GM19397 (cell line): ENCODE results near the gene PITPNC1.
"Not testable (repeated sequence)": the region's sequence is repeated elsewhere in the genome, so short reads cannot be mapped to it uniquely, and the experiment has no call there.

ENCODE experiments used
- ATAC-seq: cut with Tn5 transposase; IDR thresholded peaks from one replicate; pipeline ENCODE4 v1.9.1; 2021; ENCODE audit warnings: mild to moderate bottlenecking, moderate library complexity; ENCODE audit not compliant: unreplicated experiment

Gene PITPNC1

DNA sequence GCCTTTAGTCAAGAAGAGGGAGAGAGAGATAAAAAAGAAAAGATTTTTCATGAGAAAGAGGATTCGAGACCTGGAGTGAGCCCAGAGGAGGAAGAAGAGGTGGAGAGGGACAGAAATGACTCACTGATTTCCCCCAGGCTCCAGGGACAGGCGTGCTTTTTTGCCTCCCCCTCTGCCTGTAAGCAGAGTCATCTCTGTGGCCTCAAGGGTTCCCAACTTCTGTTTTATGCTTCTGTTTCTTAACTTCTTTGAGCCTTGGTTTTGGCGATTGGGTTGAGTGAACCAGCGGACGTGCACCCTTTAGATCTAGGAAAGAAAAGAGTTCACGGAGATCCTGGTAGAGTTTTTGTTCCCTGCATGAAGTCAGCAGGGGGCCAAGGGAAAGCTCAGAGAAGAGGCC, 192.8 kb downstream of the PITPNC1 start:
- ATAC-seq: no peak

DNA sequence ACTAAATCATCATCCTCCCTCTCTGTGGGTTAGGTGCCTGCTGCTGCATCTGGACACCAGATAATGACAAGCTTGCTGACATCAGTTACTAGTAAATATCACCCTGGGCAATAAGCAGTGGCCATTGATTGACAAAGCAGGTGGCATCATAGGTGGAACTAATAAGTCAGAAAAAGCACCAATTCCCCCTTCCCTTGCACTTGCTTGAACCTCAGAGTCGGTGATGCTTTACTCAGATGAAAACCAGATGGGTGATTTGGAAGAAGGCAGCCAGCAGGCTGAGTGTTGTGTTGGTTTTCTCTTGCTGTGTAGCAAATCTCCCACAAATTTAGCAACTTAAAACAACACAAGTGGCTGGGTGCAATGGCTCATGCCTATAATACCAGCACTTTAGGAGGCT, 193.7 kb downstream of the PITPNC1 start:
- no peak for ATAC-seq

DNA sequence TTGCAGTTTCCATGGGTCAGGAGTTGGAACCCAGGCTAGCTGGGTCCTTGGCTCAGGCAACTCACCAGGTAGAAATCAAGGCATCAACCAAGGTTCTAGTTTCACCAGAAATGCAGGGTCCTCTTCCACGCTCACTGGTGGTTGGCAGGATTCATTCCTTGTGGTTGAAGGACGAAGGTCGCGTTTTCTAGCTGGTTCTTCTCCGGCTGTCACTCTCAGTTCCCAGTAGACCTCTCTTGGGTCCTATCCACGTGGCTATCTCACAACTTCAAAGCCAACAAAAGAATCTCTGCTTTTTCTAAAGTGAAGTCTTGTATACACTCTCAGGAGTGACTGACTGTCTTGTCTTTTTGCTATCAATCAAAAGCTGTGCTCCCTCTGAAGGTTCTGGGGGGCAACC, 194.4 kb downstream of the PITPNC1 start:
- ATAC-seq: no peak

DNA sequence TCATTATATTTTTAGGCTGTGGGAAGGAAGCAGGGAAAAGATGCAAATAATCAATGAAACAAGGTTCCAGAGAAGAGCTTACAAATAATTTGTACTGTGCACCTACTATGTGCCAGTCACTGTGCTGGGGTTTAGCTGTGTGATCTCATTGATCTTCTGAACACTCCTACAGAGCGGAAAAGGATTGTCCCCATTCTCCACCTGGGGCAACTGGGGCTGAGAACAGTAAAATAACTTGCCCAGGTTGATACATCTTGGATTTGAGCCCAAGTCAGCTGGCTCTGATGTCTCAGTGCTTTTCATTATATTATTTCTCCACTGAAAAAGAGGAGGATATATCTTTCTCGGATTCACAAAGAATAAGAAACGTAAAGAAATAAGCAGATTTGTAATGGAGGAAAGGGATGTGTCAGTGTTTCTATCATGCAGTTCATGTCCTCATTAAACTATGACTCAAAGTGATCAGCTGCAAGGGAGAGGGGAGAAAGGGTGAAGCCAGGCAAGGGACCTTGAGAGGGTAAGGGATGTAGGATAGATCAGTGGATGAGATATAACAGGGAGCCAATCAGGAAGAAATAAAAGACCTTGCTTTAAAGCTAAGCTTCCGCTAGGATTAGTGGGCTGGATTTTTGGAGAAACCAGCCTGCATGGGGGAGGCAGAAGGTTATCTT, 197.0 kb downstream of the PITPNC1 start:
- no peak for ATAC-seq

DNA sequence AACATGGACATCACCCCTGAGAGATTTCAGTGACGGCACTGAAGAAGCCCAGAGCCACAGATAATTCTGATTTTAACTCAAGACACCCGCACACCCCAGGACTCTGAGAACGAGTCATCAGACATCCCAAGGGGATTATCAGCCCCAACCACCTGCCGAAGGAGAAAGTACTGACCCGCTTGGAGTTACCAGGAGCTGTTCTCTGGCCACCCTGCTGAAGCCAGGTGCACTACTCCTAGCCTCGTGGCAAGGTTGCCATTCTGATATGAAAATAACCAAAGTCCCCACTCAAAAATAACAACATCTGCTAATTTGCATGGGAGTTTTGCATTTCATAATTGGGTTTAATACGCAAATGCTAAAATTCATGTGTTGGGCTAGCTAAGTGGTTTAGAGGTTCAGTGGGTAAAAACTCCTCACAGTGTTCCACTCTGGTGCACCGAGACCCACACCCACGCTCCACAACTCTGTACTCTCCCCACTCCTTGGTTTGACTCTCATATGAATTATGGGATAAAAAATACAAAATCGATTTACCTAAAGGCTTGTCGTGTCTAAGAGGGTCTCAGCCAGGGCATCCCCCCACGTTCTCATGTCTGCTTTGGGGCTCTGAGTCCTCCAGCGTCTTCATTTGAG, 197.7 kb downstream of the PITPNC1 start:
- no peak for ATAC-seq

DNA sequence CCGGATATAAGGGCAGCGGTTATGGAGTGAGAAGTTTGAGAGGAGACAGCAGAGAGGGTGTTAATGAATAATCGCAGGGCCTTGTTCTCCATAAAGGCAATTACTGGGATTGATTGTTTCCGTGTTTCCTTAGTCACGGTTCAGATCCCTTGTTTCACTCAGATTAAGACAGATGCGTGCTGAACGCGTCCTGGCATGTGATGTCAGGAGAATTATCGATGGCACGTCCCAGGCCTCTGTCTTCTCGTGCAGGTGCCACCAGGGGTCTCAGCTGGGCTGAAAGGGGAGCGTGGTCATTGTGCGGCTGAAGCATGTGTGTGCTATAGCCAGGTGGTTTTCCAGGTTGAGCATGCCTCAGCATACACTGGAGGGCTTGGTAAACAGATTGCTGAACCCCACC, 198.2 kb downstream of the PITPNC1 start:
- ATAC-seq: no peak

DNA sequence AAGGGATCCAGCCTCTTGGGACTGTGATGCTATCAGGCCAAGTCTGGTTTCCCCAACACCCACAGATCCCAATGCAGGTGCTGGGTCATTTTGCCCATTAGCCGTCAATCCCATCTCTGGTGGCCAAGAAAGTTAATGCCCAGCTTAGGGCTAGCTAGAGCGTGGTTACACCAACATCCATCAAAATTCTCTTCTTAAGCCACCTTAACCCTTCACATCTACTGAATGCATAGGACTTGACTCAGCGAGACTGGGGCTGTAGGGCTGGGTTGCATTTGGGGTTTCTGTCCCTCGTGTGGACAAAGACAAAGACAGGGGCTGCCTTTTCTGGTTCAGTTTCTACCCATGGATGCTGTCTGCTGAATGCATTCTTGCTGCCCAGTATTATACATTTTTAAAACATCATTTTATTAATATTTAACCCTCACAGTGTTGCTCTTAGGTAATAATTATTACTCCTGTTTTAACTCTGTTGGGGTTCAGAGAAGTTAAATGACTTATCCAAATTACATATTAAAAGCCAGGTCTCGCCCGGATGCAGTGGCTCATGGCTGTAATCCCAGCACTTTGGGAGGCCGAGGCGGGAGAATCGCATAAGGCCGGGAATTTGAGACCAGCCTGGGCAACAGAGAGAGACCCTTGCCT, 199.5 kb downstream of the PITPNC1 start:
- no peak for ATAC-seq

DNA sequence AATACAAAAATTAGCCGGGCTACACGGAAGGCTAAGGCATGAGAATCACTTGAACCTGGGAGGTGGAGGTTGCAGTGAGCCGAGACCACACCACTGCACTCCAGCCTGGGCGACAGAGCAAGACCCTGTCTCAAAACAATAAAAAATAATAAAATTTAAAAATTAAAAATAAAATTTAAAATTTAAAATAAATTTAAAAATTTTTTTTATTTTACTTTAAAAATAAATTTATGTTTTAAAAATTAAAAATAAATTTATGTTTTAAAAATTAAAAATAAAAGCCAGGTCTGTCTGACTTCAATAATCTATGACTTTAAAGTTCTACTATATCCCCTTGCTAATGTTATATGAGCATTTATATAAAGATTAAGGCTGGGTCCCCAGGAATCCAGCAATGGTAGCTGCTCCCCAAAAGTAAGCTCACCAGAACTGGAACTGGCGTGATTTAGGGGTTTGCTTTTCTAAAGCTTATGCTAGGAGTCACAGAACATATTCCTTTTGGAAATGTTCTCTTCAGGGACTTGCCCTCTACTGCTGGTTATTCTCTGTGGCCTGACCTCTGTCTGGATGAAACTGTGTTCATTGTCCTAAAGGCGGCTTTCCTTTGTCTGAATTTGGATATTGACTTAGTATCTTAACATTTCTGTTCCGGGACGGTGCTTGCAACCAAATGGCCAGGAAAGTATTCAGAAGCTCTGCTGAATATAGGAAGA, 200.5 kb downstream of the PITPNC1 start:
- ATAC-seq: no peak

DNA sequence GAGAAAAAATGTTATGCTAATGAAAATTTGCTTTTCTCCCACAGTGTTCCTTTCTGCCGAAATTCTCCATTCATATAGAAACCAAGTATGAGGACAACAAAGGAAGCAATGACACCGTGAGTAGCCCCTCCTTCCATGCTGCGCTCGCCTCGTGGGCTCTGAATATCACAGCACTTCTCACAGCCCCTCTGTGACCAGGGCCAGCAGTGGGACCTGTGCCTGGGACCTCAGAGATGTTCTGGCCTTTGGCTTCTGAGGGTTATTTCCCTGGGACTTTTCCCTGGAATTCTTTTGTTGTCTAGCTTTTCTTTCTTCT, 201.0 kb downstream of the PITPNC1 start:
- ATAC-seq: no peak

DNA sequence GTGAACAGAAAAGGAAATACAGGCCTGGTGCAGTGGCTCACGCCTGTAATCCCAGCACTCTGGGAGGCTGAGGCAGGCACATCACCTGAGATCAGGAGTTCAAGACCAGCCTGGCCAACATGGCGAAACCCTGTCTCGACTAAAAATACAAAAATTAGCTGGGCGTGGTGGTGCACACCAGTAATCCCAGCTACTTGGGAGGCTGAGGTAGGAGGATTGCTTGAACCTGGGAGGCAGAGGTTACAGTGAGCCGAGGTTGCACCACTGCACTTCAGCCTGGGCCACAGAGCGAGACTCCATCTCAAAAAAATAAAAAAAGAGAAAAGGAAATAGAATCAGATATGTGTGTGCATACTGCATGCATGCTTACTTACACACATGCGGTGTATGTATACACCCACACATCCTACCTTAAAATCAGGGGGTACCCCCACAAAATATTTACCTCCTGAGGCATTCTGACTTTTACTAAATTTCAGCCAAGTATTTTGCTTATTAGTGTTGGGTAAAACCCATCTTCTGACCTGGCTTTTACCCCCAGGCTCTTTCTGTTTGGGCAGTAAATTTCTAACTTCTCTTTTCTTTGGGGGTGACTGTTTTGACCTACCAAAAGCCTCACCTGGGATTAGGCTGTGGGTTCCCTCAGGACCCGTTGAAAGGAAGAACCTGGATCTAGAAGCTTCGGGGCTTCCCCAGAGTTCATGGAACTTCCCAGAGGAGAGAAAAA, 201.8 kb downstream of the PITPNC1 start:
- ATAC-seq: not testable (repeated sequence)

DNA sequence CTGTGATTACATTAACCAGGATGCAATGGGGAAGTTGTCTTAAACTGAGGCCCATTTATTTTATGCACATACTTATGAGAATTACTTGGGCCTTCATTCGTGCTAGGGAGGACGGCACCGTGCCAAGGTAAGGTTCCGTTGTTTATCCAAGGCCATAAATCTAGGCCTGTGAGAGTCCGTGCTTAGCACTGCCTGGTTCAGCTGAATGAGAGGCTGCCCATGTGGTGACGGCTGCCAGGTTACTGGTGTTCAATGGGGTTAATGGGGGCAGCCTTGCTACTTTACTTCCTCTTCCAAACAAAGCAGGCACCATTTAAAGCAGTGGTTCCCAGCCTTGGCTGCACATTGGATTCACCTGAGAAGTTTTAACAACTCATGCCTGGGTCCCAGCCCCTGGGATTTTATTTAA, 205.6 kb downstream of the PITPNC1 start:
- no peak for ATAC-seq

DNA sequence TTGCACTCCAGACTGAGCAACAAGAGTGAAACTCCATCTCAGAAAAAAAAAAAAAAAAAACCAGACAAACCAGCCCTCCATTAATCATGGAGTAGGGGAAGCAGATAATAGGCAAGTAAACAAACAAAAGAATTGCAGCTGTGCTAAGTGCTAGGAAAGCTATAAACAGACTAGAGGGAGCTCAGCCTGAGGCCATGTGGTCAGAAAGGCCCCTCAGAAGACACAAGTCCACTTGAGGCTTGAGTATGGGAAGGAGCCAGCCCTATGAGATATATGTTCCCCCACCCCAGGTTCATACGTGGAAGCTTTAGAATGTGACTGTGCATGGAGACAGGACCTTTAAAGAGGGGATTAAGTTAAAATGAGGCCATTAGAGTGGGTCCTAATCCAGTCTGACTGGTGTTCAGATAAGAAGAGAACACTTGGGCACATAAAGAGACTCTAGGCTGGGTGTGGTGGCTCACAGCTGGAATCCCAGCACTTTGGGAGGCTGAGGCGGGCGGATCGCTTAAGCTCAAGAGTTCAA, 208.1 kb downstream of the PITPNC1 start:
- no peak for ATAC-seq

DNA sequence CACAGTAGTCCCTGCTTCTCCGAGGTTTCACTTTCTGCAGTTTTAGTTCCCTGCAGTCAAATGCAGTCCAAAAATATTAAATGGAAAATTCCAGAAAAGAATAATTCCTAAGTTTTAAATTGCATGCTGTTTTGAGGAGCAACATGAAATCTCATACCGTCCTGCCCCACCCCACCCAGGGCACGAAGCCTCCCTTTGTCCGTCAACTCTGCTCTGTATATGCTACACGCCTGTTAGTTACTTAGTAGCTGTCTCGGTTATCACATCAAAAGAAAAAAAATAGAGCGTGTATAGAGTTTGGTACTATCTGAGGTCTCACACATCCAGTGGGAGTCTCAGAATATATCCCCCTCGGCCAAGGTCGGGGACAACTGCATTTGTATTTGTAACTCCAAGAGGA, 211.2 kb downstream of the PITPNC1 start:
- no peak for ATAC-seq

DNA sequence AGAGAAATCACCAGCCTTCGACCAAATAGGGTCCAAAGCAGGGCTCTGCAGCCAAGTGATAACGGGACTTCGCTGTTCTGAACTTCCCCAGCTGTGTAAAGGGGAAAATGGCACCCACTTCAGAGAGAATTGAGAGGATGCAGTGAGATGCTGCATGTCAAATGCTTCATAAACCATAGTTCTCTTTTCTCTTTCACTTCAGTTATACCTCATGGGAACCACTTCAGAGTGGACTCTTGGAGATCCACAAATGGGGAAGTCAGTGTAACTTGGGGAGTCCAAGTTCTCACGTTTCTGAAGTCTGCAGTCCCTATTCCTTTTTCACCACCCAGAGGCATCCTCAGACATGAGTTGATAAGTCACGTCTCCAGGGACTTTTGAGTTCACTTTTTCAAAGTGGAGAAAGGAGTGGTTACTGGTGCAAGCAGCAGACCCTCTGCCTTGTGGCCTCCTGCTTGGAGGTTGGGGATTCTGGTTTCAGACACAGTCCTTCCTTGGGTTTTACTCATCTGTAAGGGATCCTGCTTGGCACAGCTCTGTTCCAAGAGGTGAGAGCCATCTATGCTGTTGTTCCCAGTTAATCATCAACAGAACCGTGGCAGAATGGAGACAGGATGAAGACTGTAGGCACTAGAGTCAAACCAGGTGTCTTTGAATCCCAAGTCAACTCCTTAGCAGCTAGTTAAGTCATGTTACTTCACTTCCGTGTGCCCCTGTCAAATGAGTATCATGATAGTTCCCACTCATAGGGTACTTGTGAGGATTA, 217.2 kb downstream of the PITPNC1 start:
- ATAC-seq: peak; percentile 53

DNA sequence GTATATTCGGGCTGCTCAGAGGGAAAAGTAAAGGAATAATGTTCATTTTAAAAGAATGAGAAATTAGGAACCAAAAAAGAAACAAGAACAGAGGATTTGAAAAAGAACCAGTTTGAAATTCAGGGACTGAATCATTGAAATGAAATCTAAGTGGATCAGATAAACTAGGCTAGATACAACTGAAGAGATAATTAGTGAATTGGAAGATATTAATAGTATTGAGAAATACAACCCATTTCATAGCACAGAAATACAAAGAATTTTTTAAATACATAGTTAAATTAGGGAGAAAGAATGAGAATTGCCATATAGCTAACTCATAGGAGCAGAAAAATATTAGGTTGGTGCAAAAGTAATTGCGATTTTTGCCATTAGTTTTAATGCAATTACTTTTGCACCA, 223.3 kb downstream of the PITPNC1 start:
- no peak for ATAC-seq

DNA sequence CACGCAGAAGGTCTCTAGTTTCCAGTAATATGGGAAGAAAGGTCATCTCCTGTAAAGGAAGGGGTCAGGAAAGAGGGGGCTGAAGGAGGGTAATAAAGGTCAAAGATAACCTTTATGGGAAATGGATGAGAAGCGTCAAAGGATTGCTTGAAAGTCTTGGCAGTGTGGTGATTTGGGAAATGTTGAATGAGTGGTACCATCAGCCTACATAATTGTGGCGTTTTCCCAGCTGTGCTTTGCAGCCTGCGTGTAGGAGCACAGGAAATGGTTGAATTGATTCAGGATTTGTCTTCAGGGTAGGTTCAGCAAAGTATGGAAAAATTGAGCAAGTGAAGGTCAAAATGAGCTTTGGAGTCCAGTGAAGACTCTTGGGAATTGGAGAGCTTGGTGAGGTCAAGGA, 224.8 kb downstream of the PITPNC1 start:
- ATAC-seq: no peak

DNA sequence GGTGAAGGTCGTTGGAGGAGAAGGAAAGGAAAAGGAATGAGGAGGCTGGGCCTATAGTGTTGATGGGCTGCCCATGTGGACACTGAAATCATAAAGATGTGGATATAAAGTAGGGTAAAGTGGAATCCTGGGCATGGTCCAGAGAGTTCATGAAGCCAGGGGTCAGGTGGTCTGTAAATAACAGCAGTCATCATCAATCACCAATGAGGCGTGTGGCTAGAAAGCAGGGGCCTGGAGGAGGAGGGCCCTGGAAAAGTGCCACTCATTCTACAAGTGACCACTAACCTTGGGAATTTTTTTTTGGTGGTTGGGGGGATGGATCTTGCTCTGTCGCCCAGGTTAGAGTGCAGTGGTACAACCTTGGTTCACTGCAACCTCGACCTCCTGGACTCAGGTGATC, 225.4 kb downstream of the PITPNC1 start:
- no peak for ATAC-seq

DNA sequence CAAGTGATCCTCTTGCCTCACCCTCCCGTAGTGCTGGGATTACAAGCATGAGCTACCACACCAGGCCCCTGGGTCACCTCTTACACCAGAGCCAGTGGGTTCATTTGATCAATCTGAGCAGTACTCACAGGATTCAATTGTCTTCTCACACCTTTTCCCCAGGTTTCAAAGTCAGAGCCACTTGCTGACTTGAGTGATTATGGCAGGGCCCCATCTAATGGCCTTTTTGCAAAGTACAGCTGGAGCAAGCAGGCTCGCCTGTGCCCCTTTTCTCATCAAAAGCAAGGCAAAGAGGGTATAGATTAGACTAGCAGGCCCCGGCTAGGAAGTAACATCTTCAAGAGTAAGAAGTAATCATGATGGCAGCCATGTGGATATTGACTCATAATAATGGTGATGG, 225.9 kb downstream of the PITPNC1 start:
- no peak for ATAC-seq

DNA sequence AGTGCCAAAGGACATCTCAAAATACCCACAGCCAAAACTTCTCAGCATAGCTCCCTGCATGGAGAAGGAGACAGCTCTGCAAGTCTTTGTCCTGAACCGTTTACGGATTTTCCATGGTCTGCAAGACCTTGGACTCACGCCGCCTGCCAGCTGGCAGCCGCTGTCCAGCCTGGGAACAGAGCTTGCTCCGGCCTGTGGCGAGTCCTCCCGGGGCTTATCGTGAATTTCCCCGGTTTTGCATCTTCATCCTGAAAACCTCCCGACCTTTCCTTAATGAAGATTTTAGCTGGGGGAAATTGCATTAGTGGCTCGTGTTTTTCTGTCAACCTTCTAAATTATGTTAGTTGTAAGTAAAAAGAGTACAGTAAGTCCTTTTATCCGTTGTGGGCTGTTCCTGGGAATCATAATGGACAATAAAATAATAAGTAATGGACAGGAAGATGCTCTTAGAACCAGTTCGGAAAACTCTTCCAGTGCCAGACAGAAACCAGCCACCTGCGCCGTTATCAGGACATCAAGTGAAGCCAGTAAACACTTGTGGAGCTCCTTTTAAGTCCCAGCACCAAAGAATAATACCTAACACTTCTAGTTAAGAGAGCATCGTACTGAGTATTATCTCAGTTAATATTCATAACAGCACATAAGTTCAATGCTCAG, 228.3 kb downstream of the PITPNC1 start:
- ATAC-seq: no peak

DNA sequence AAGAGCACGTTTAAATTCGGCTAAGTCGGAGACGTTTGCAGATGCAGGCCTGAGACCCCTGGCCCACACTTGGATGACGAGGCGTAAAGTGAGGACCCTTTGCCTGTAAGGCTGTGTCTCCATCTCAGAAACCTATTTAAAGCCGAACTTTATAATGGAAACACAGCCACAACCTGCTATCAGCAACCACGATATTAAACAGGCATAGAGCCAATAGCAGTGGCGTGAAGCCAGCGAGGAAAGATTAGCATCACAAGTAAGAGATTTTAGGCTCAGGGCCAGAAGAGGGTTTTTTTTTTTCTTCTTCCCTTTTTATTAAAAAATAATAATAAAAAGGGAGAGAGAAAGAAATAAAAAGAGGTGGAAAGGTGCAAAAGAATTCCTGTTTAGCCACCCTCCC, 229.4 kb downstream of the PITPNC1 start:
- ATAC-seq: no peak
